Measurements from ENCODE around the gene RASSF1. TPM values are rescaled to one million over a fixed set of nuclear protein-coding genes. Genes with fewer than 3 reads are reported as not detected.
A peak's percentile ranks its signal among the peaks of the same experiment; 100 is the strongest.

Gene RASSF1
- 14.7 TPM for total RNA-seq
- long read RNA-seq, transcript RASSF1-203 (6 exons, 1,923 nt): minor isoform, 5 of 25 reads
- long read RNA-seq, transcript RASSF1-201 (5 exons, 1,757 nt): major isoform, 15 of 25 reads
- long read RNA-seq, partial matches to known transcripts: 0 of 25 reads
- long read RNA-seq, other reads (novel, unspliced or antisense): 3 of 25 reads

GRCh38 chr3:50340448-50341329 lies at the start of gene RASSF1:
TSS of gene RASSF1 (minus strand) at chr3:50340836. CDS start at chr3:50340805, 31 bp downstream.
- ATAC-seq (peak; percentile 48), DNase-seq (ENCODE audit: missing footprints) (peak; percentile 92)
- intact Hi-C loops (cut with DNase I): no loop called here

- intact Hi-C loops (cut with DNase I): no loop called here
- ATAC-seq: no peak
- DNase-seq (ENCODE audit: missing footprints): no peak
Observed at GRCh38 chr3:50389414-50389767, 48.8 kb upstream of the RASSF1 start.

- no peak for ATAC-seq
- DNase-seq (ENCODE audit: missing footprints): no peak
Observed at GRCh38 chr3:50388720-50389413, 48.2 kb upstream of the RASSF1 start.

GRCh38 chr3:50388016-50388719 lies 47.5 kb upstream of the RASSF1 start:
- no peak for ATAC-seq
- intact Hi-C loops (cut with DNase I): no loop called here

More at GRCh38 chr3:50388720-50389413, 48.2 kb upstream of the RASSF1 start:
- intact Hi-C loops (cut with DNase I): no loop called here

GRCh38 chr3:50385754-50386153 lies 45.1 kb upstream of the RASSF1 start:
- intact Hi-C loops (cut with DNase I): no loop called here
- DNase-seq (ENCODE audit: missing footprints): no peak
- no peak for ATAC-seq

More at GRCh38 chr3:50388016-50388719, 47.5 kb upstream of the RASSF1 start:
- DNase-seq (ENCODE audit: missing footprints): no peak

GRCh38 chr3:50383750-50384149 lies 43.1 kb upstream of the RASSF1 start:
- no peak for ATAC-seq
- intact Hi-C loops (cut with DNase I): no loop called here
- DNase-seq (ENCODE audit: missing footprints): no peak

GRCh38 chr3:50382722-50383121 lies 42.1 kb upstream of the RASSF1 start:
- intact Hi-C loops (cut with DNase I): no loop called here
- no peak for ATAC-seq
- no peak for DNase-seq (ENCODE audit: missing footprints)

GRCh38 chr3:50381383-50381782 lies 40.7 kb upstream of the RASSF1 start:
- no peak for DNase-seq (ENCODE audit: missing footprints)
- no peak for ATAC-seq
- intact Hi-C loops (cut with DNase I): no loop called here

- ATAC-seq (no peak), DNase-seq (ENCODE audit: missing footprints) (no peak)
- intact Hi-C loops (cut with DNase I): no loop called here
Observed at GRCh38 chr3:50380405-50381085, 39.9 kb upstream of the RASSF1 start.

- intact Hi-C loops (cut with DNase I): no loop called here
- no peak for DNase-seq (ENCODE audit: missing footprints)
- ATAC-seq: no peak
Observed at GRCh38 chr3:50378757-50379156, 38.1 kb upstream of the RASSF1 start.

GRCh38 chr3:50378024-50378423 lies 37.4 kb upstream of the RASSF1 start:
- ATAC-seq (no peak), DNase-seq (ENCODE audit: missing footprints) (no peak)
- intact Hi-C loops (cut with DNase I): no loop called here

GRCh38 chr3:50375258-50375931 lies 34.8 kb upstream of the RASSF1 start:
- intact Hi-C loops (cut with DNase I): no loop called here
- ATAC-seq (no peak), DNase-seq (ENCODE audit: missing footprints) (no peak)

GRCh38 chr3:50374363-50375257 lies 34.0 kb upstream of the RASSF1 start:
- DNase-seq (ENCODE audit: missing footprints): no peak
- no peak for ATAC-seq
- intact Hi-C loops (cut with DNase I): no loop called here

GRCh38 chr3:50373146-50374051 lies 32.8 kb upstream of the RASSF1 start:
- ATAC-seq (no peak), DNase-seq (ENCODE audit: missing footprints) (no peak)
- intact Hi-C loops (cut with DNase I): no loop called here

- ATAC-seq (no peak), DNase-seq (ENCODE audit: missing footprints) (no peak)
- intact Hi-C loops (cut with DNase I): no loop called here
Observed at GRCh38 chr3:50372349-50372748, 31.7 kb upstream of the RASSF1 start.

- intact Hi-C loops (cut with DNase I): no loop called here
- DNase-seq (ENCODE audit: missing footprints) (no peak), ATAC-seq (no peak)
Observed at GRCh38 chr3:50371133-50371685, 30.6 kb upstream of the RASSF1 start.
